Astrocyte of the spinal cord (primary cell): Measurements from ENCODE around the gene TTLL8.
"Not testable (repeated sequence)": the region's sequence is repeated elsewhere in the genome, so short reads cannot be mapped to it uniquely, and the experiment has no call there.

Source experiments
- DNase-seq: peaks from one replicate; pipeline ENCODE4 v3.0.0; 2011; ENCODE audit warnings: low read depth, low spot score
- H3K4me3 ChIP-seq: 2 replicates; pipeline ENCODE4 v1.5.1; 2011; ENCODE audit warnings: low read depth, mild to moderate bottlenecking, low read length, moderate library complexity
- CTCF ChIP-seq: IDR thresholded peaks from 2 replicates; pipeline ENCODE4 v1.5.1; 2012; ENCODE audit warnings: low read depth, mild to moderate bottlenecking, low read length, inconsistent platforms
- in situ Hi-C: cut with HindIII; loops from 2 replicates; pipeline ENCODE4 v1.10.0; 2017; ENCODE audit warnings: low sequenced_read_pairs

TTLL8 gene

GRCh38 chr22:50088096-50088495, 30.0 kb upstream of the TTLL8 start:
- in situ Hi-C loops: no loop called here
- no peak overlapping the region for H3K4me3 ChIP-seq
- TF ChIP-seq CTCF: no peak
- no peak for DNase-seq

- no peak overlapping the region for H3K4me3 ChIP-seq
- in situ Hi-C loops: no loop called here
- DNase-seq: no peak
- TF ChIP-seq CTCF: no peak
Observed at GRCh38 chr22:50087646-50088045, 29.5 kb upstream of the TTLL8 start.

GRCh38 chr22:50086975-50087374, 28.9 kb upstream of the TTLL8 start:
- DNase-seq, in situ Hi-C loops, H3K4me3 ChIP-seq: not testable (repeated sequence)

GRCh38 chr22:50086526-50086925, 28.4 kb upstream of the TTLL8 start:
- H3K4me3 ChIP-seq: no peak overlapping the region
- no peak for DNase-seq
- in situ Hi-C loops: no loop called here
- no peak for TF ChIP-seq CTCF

- DNase-seq: no peak
- in situ Hi-C loops: no loop called here
- no peak within 1 kb of the TSS for H3K4me3 ChIP-seq
- TF ChIP-seq CTCF: no peak
Observed at GRCh38 chr22:50085211-50085972, 27.3 kb upstream of the TTLL8 start, which contains the start of gene MLC1. Gene MLC1, minus strand, starts transcription at chr22:50085426. Its CDS starts 524 bp downstream, at chr22:50084902.

- in situ Hi-C loops: no loop called here
- TF ChIP-seq CTCF: no peak
- H3K4me3 ChIP-seq: no peak overlapping the region
- DNase-seq: no peak
Observed at GRCh38 chr22:50084614-50085021, 26.5 kb upstream of the TTLL8 start.

- no peak for TF ChIP-seq CTCF
- no peak for DNase-seq
- in situ Hi-C loops: no loop called here
- no peak overlapping the region for H3K4me3 ChIP-seq
Observed at GRCh38 chr22:50084080-50084477, 26.0 kb upstream of the TTLL8 start.
